Endothelial cell of umbilical vein (primary cell): ENCODE measurements around the gene NDUFS2. TPM values are rescaled to one million over a fixed set of nuclear protein-coding genes. Genes with fewer than 3 reads are reported as not detected.

Experiments
- BruUV-seq: library from RNA; stranded (reverse); fragments of 400-500 nt; replicated peaks from 2 replicates; lab custom pipeline; 2021; lab: Mats Ljungman, UMichigan
- CTCF ChIA-PET: fragments of 300-600, 350-600 bp; sonication (Branson Sonifier 250); formaldehyde crosslinking; loops from one replicate; lab custom pipeline; 2021; ENCODE audit warnings: antibody characterized with exemption, inconsistent platforms; lab: Charles Lee
- POLR2A ChIA-PET: fragments of 300-600, 350-600 bp; sonication (Branson Sonifier 250); formaldehyde crosslinking; loops from one replicate; lab custom pipeline; 2021; ENCODE audit warnings: antibody characterized with exemption, inconsistent platforms; lab: Charles Lee
- DNase-seq: peaks from one replicate; pipeline ENCODE4 v3.0.0-alpha.2; 2011; ENCODE audit warnings: low read depth, low spot score
- FAIRE-seq: peaks from 2 replicates; lab custom pipeline; 2011; peaks lifted over from hg19 to GRCh38; lab: Jason Lieb, UNC
- H2AFZ ChIP-seq: 2 replicates; pipeline ENCODE4 v1.6.0; 2012; ENCODE audit warnings: low read depth, low read length, control low read depth, inconsistent platforms
- H3K27ac ChIP-seq: 2 replicates; pipeline ENCODE4 v1.5.1; 2011; ENCODE audit warnings: low read depth, mild to moderate bottlenecking, control low read depth, low read length, moderate library complexity; ENCODE audit not compliant: insufficient read depth
- H3K27me3 ChIP-seq, 2 experiments: 2 replicates each; pipeline versions ENCODE4 v1.6.0 to v1.6.1; 2011; ENCODE audit warnings: low read length in 2 of 2, mixed read lengths in 1 of 2; ENCODE audit not compliant: control insufficient read depth in 2 of 2, insufficient read depth in 2 of 2
- H3K36me3 ChIP-seq, 2 experiments: 2 replicates in 1 of 2; 3 replicates in 1 of 2; pipeline ENCODE4 v1.5.1; 2011; ENCODE audit warnings: low read length in 2 of 2, mild to moderate bottlenecking in 1 of 2, moderate library complexity in 1 of 2; ENCODE audit not compliant: control insufficient read depth in 2 of 2, insufficient read depth in 2 of 2; ENCODE audit errors: extremely low read depth in 1 of 2
- H3K4me1 ChIP-seq: 3 replicates; pipeline ENCODE4 v1.5.1; 2011; ENCODE audit warnings: mild to moderate bottlenecking, low read length; ENCODE audit not compliant: control insufficient read depth, insufficient read depth; ENCODE audit errors: extremely low read depth
- H3K4me2 ChIP-seq: 2 replicates; pipeline ENCODE4 v1.6.1; 2011; ENCODE audit warnings: low read length, control low read depth, mixed read lengths; ENCODE audit not compliant: insufficient read depth
- H3K4me3 ChIP-seq, 3 experiments: fragments of 200-600 bp in 1 of 3; sonication (generic), shearing (Covaris generic) in 1 of 3; replicated peaks in 1 of 3; 2 replicates each; pipeline ENCODE4 v1.5.1; 2011 to 2016; ENCODE audit warnings: control low read depth in 3 of 3, low read length in 3 of 3, mild to moderate bottlenecking in 2 of 3, inconsistent platforms in 1 of 3, low read depth in 1 of 3, moderate library complexity in 1 of 3; ENCODE audit not compliant: insufficient read depth in 1 of 3
- H3K79me2 ChIP-seq: 2 replicates; pipeline ENCODE4 v1.6.0; 2012; ENCODE audit warnings: low read length, inconsistent platforms; ENCODE audit not compliant: control insufficient read depth, insufficient read depth
- H3K9ac ChIP-seq: replicated peaks from 2 replicates; pipeline ENCODE3; 2011; ENCODE audit warnings: low read length, control low read depth; ENCODE audit not compliant: insufficient read depth; ENCODE audit errors: extremely low read depth
- H3K9me1 ChIP-seq: replicated peaks from 3 replicates; pipeline ENCODE4 v1.6.0; 2011; ENCODE audit warnings: mild to moderate bottlenecking, low read length; ENCODE audit not compliant: control insufficient read depth, insufficient read depth; ENCODE audit errors: extremely low read depth
- H3K9me3 ChIP-seq: replicated peaks from 2 replicates; pipeline ENCODE4 v1.5.1; 2012; ENCODE audit warnings: low read length, inconsistent platforms; ENCODE audit not compliant: control insufficient read depth, insufficient read depth
- H4K20me1 ChIP-seq: replicated peaks from 2 replicates; pipeline ENCODE3; 2011; ENCODE audit warnings: mild to moderate bottlenecking, low read length; ENCODE audit not compliant: control insufficient read depth, insufficient read depth; ENCODE audit errors: extremely low read depth
- CTCF ChIP-seq, 2 donors: IDR thresholded peaks; 1 replicate in 1 of 2; 2 replicates in 1 of 2; pipeline ENCODE4 v1.5.1; 2011; ENCODE audit warnings: low read length in 2 of 2, mild to moderate bottlenecking in 2 of 2, moderate library complexity in 2 of 2, control low read depth in 1 of 2, inconsistent platforms in 1 of 2, low read depth in 1 of 2; ENCODE audit not compliant: insufficient read depth in 1 of 2; ENCODE audit errors: extremely low read depth in 1 of 2
- EZH2 ChIP-seq: IDR thresholded peaks from 2 replicates; pipeline ENCODE4 v1.6.1; 2012; ENCODE audit warnings: borderline replicate concordance, low read depth, mild to moderate bottlenecking, moderate library complexity, low read length, inconsistent platforms; ENCODE audit not compliant: severe bottlenecking
- MAX ChIP-seq: IDR thresholded peaks from 2 replicates; pipeline ENCODE4 v1.6.1; 2011; ENCODE audit not compliant: insufficient read depth, insufficient read length
- MYC ChIP-seq: IDR thresholded peaks from one replicate; pipeline ENCODE4 v1.6.1; 2011; ENCODE audit warnings: mild to moderate bottlenecking, low read depth, low read length
- POLR2A ChIP-seq: IDR thresholded peaks from 2 replicates; pipeline ENCODE4 v1.6.1; 2012; ENCODE audit warnings: low read depth, mild to moderate bottlenecking, control low read depth, low read length
- dilution Hi-C: fragments of 300-500 bp; cut with MboI; formaldehyde crosslinking; loops from one replicate; pipeline ENCODE4 v1.15.0; 2019; ENCODE audit warnings: low sequenced_read_pairs; ENCODE audit not compliant: extremely low pct_ligation_motif_present
- intact Hi-C: fragments of 100-400 bp; cut with micrococcal nuclease; formaldehyde crosslinking; loops from one replicate; pipeline ENCODE4 v1.10.0; 2022
- polyA plus RNA-seq, 4 experiments: library from polyadenylated mRNA; depleted of rRNA in 3 of 4; stranded (reverse) in 3 of 4; unstranded in 1 of 4; fragments of >200 nt; gene quantifications; 2 replicates each; pipeline versions ENCODE4 v1.2.1 to v1.2.3, GENCODE V29; 2011 to 2012; ENCODE audit warnings: missing spikeins in 1 of 4
- total RNA-seq: library from RNA; stranded (reverse); gene quantifications from 2 replicates; pipeline ENCODE4 v1.2.3, GENCODE V29; 2021

Gene NDUFS2
- total and polyA plus RNA-seq, 2 donors (not counting 3 experiments of a cell fraction or from before 2014, with no cell fraction given): 95.1 to 130 TPM

GRCh38 chr1:161197560-161198193, 4.5 kb upstream of the NDUFS2 start:
- no peaks in the 10 kb centered on the region for H4K20me1 ChIP-seq
- peak overlapping the region; percentile 98 for H3K27ac ChIP-seq
- FAIRE-seq (no peak), DNase-seq (no peak)
- no peaks in the 10 kb centered on the region for H3K9me3 ChIP-seq
- peak overlapping the region; percentile 1 for H2AFZ ChIP-seq
- H3K36me3 ChIP-seq: peaks cover 0 to 3% of the 10 kb centered on the region in 2 experiments
- POLR2A ChIA-PET: no interaction called here
- H3K27me3 ChIP-seq: no peaks in the 10 kb centered on the region
- dilution Hi-C loops: no loop called here
- peak overlapping the region; percentile 26 to 51 (median 40) for H3K4me3 ChIP-seq
- H3K9me1 ChIP-seq: no peaks in the 10 kb centered on the region
- H3K4me2 ChIP-seq: peak overlapping the region; percentile 47
- TF ChIP-seq CTCF (IDR thresholded peaks at IDR 0.05; ENCODE audit: extremely low read depth in 1 of 2, insufficient read depth in 1 of 2, low read depth in 1 of 2, low read length in 2 of 2) (no peak), MAX (no peak), MYC (no peak), EZH2 (no peak), POLR2A (no peak)
- no TSS peak for BruUV-seq
- CTCF ChIA-PET: interaction anchor here (0.6 to 3.2 kb wide), 10 partner anchors 12 to 193 kb away, joined by 3 to 35 read pairs (median 6); partner anchors contain the start of genes PPOX and TOMM40L
- H3K79me2 ChIP-seq: peaks cover 37% of the 10 kb centered on the region
- H3K9ac ChIP-seq: peak overlapping the region; percentile 42
- intact Hi-C loops: no loop called here
- peaks cover 55% of the 10 kb centered on the region for H3K4me1 ChIP-seq
